K562 (cell line): ENCODE measurements around the gene FBXO44. TPM values are rescaled to one million over a fixed set of nuclear protein-coding genes. Genes with fewer than 3 reads are reported as not detected.
A peak's percentile ranks its signal among the peaks of the same experiment; 100 is the strongest.

Experiments used
- ATAC-seq: fragments of 200-7000 bp; cut with Tn5 transposase; 3 replicates; pipeline ENCODE4 v1.9.1; 2020; ENCODE audit warnings: moderate library complexity
- BruUV-seq: library from RNA; stranded (reverse); fragments of 400-500 nt; replicated peaks from 2 replicates; lab custom pipeline; 2021; lab: Mats Ljungman, UMichigan
- CTCF ChIA-PET: fragments of 300-600 bp; formaldehyde crosslinking; extraction: SDS; loops from one replicate; lab custom pipeline; 2021; ENCODE audit warnings: low intra/inter-chr PET ratio; lab: Yijun Ruan, JAX
- POLR2A ChIA-PET: fragments of 300-600, 350-650 bp; sonication (Branson Sonifier 250); formaldehyde crosslinking; extraction: SDS; loops from one replicate; lab custom pipeline; 2021; ENCODE audit warnings: antibody characterized with exemption, inconsistent platforms; lab: Yijun Ruan, JAX
- DNase-seq, 4 experiments: peaks; one replicate each; pipeline versions ENCODE4 v3.0.0 to v3.0.0-alpha.2; 2011 to 2018; ENCODE audit warnings: low spot score in 3 of 4, mixed read lengths in 3 of 4; ENCODE audit errors: extremely low read depth in 1 of 4
- FAIRE-seq: peaks from 2 replicates; lab custom pipeline; 2011; peaks lifted over from hg19 to GRCh38; lab: Jason Lieb, UNC
- H2AFZ ChIP-seq: 2 replicates; pipeline ENCODE4 v1.6.0; 2011; ENCODE audit warnings: low read depth, low read length, control low read depth, inconsistent platforms
- H3K27ac ChIP-seq: fragments of 200-600 bp; 3 replicates; pipeline ENCODE4 v1.8.0; 2011; ENCODE audit warnings: low read depth, mild to moderate bottlenecking, control low read depth, inconsistent platforms, low read length, moderate library complexity, mixed read lengths; ENCODE audit errors: extremely low read depth
- H3K27me3 ChIP-seq, 2 experiments: fragments of 300-600 bp in 1 of 2; 2 replicates in 1 of 2; 3 replicates in 1 of 2; pipeline versions ENCODE4 v1.6.0 to v1.8.0; 2011; ENCODE audit warnings: inconsistent platforms in 2 of 2, low read length in 2 of 2, mild to moderate bottlenecking in 1 of 2, mixed read lengths in 1 of 2, moderate library complexity in 1 of 2; ENCODE audit not compliant: control insufficient read depth in 2 of 2, insufficient read depth in 2 of 2
- H3K36me3 ChIP-seq: fragments of 300-600 bp; 3 replicates; pipeline ENCODE4 v1.8.0; 2011; ENCODE audit warnings: mild to moderate bottlenecking, low read length, inconsistent platforms; ENCODE audit not compliant: control insufficient read depth, insufficient read depth
- H3K4me1 ChIP-seq, 2 experiments: fragments of 200-600 bp in 1 of 2; replicated peaks in 1 of 2; 2 replicates in 1 of 2; 3 replicates in 1 of 2; pipeline versions ENCODE4 v1.5.1 to v1.8.0; 2011; ENCODE audit warnings: inconsistent platforms in 2 of 2, low read length in 2 of 2, mild to moderate bottlenecking in 1 of 2, mixed read lengths in 1 of 2, moderate library complexity in 1 of 2; ENCODE audit not compliant: control insufficient read depth in 2 of 2, insufficient read depth in 2 of 2
- H3K4me2 ChIP-seq: 2 replicates; pipeline ENCODE4 v1.6.1; 2011; ENCODE audit warnings: low read length, control low read depth, inconsistent platforms, mixed read lengths; ENCODE audit not compliant: insufficient read depth
- H3K4me3 ChIP-seq: fragments of 200-600 bp; sonication (generic), shearing (Covaris generic); 2 replicates; pipeline ENCODE4 v1.5.1; 2016; ENCODE audit warnings: control low read depth, inconsistent platforms
- H3K79me2 ChIP-seq: fragments of 200-600 bp; 3 replicates; pipeline ENCODE4 v1.8.0; 2011; ENCODE audit warnings: low read length, inconsistent platforms; ENCODE audit not compliant: control insufficient read depth, insufficient read depth
- H3K9ac ChIP-seq, 2 experiments: 2 replicates each; pipeline versions ENCODE4 v1.6.0 to v1.6.1; 2011; ENCODE audit warnings: low read depth in 2 of 2, low read length in 2 of 2, control low read depth in 1 of 2, inconsistent platforms in 1 of 2, mild to moderate bottlenecking in 1 of 2, mixed read lengths in 1 of 2; ENCODE audit not compliant: insufficient read depth in 1 of 2
- H3K9me1 ChIP-seq: one replicate; pipeline ENCODE4 v1.6.0; 2011; ENCODE audit warnings: inconsistent platforms, mild to moderate bottlenecking, low read length, moderate library complexity; ENCODE audit not compliant: control insufficient read depth, insufficient read depth
- H3K9me3 ChIP-seq: replicated peaks from 2 replicates; pipeline ENCODE4 v1.5.1; 2011; ENCODE audit warnings: low read depth, low read length, inconsistent platforms; ENCODE audit not compliant: control insufficient read depth, insufficient read depth
- H4K20me1 ChIP-seq: replicated peaks from 2 replicates; pipeline ENCODE4 v1.6.1; 2011; ENCODE audit warnings: low read length, inconsistent platforms, mixed read lengths; ENCODE audit not compliant: control insufficient read depth, insufficient read depth
- CHCHD3 ChIP-seq: fragments of 250-450 bp; sonication (Bioruptor Pico); IDR thresholded peaks from 2 replicates; pipeline ENCODE4 v2.1.2; 2022; ENCODE audit warnings: mild to moderate bottlenecking
- CTCFL ChIP-seq: IDR thresholded peaks from 2 replicates; pipeline ENCODE4 v1.6.1; 2011; ENCODE audit warnings: borderline replicate concordance, low read depth, mild to moderate bottlenecking, moderate library complexity, low read length; ENCODE audit not compliant: insufficient read depth, poor library complexity, severe bottlenecking
- ESRRA ChIP-seq: fragments of 450-650 bp; IDR thresholded peaks from 2 replicates; pipeline ENCODE4 v1.6.1; 2014; ENCODE audit warnings: low read depth, mild to moderate bottlenecking, moderate library complexity, borderline replicate concordance
- FOXK1 ChIP-seq: sonication (generic); formaldehyde crosslinking; IDR thresholded peaks from 2 replicates; pipeline ENCODE4 v1.8.0; 2022; ENCODE audit warnings: missing genetic modification reagents, mild to moderate bottlenecking, borderline replicate concordance
- HDGF ChIP-seq: fragments of 450-650 bp; IDR thresholded peaks from 2 replicates; pipeline ENCODE4 v1.6.1; 2016
- NFIX ChIP-seq: fragments of 250-450 bp; sonication (Bioruptor Pico); IDR thresholded peaks from 2 replicates; pipeline ENCODE4 v1.4.0; 2020; ENCODE audit warnings: low read depth, mild to moderate bottlenecking, moderate library complexity
- POLR3G ChIP-seq: IDR thresholded peaks from 2 replicates; pipeline ENCODE4 v1.6.1; 2011; ENCODE audit not compliant: insufficient read length, insufficient replicate concordance; ENCODE audit errors: extremely low read depth
- PPARD ChIP-seq: fragments of 250-450 bp; sonication (Bioruptor Pico); IDR thresholded peaks from 2 replicates; pipeline ENCODE4 v1.8.0; 2022; ENCODE audit warnings: inconsistent platforms, mild to moderate bottlenecking, moderate library complexity
- RBFOX2 ChIP-seq: fragments of 200-400 bp; formaldehyde crosslinking; IDR thresholded peaks from 2 replicates; pipeline ENCODE4 v1.6.1; 2017; ENCODE audit warnings: low read depth, mild to moderate bottlenecking, low read length, moderate library complexity
- RBM25 ChIP-seq: fragments of 200-400 bp; formaldehyde crosslinking; IDR thresholded peaks from 2 replicates; pipeline ENCODE4 v1.6.1; 2018; ENCODE audit warnings: low read length, low read depth, moderate library complexity; ENCODE audit not compliant: severe bottlenecking
- SOX6 ChIP-seq: fragments of 450-650 bp; IDR thresholded peaks from 2 replicates; pipeline ENCODE4 v1.6.1; 2014; ENCODE audit warnings: mild to moderate bottlenecking
- TBP ChIP-seq: optimal IDR thresholded peaks from 2 replicates; pipeline ENCODE3; 2011; ENCODE audit warnings: low read depth, low read length, improper control_type of control experiment
- ZBTB34 ChIP-seq: fragments of 250-450 bp; sonication (Bioruptor Pico); IDR thresholded peaks from 2 replicates; pipeline ENCODE4 v1.8.0; 2021; ENCODE audit warnings: mild to moderate bottlenecking, moderate library complexity
- ZFP1 ChIP-seq: fragments of 450-650 bp; formaldehyde crosslinking; IDR thresholded peaks from 2 replicates; pipeline ENCODE4 v1.4.0; 2020; ENCODE audit warnings: mild to moderate bottlenecking, mixed read lengths
- ZNF740 ChIP-seq, 3 experiments: fragments of 200-800 bp in 1 of 3; sonication (Bioruptor generic) in 1 of 3; sonication (generic) in 1 of 3; formaldehyde crosslinking in 1 of 3; IDR thresholded peaks; 2 replicates each; pipeline versions ENCODE4 v1.6.1 to v1.8.0; 2016 to 2022; ENCODE audit warnings: mild to moderate bottlenecking in 2 of 3, missing compliant biosample characterization in 2 of 3, missing genetic modification characterization in 2 of 3, missing genetic modification reagents in 1 of 3
- WGBS: fragments of 100-300 bp; shearing (Covaris generic); methylation state at CpG from one replicate; pipeline ENCODE4 v1.1.6; 2016; ENCODE audit warnings: low coverage, mixed read lengths; ENCODE audit not compliant: insufficient coverage; ENCODE audit errors: missing lambda C conversion rate; 5-methylcytosine and 5-hydroxymethylcytosine counted together
- in situ Hi-C: fragments of 300-500 bp; cut with MboI; formaldehyde crosslinking; loops from 4 replicates; pipeline ENCODE4 v1.15.0; 2018; ENCODE audit warnings: inconsistent platforms, mixed read lengths
- intact Hi-C: fragments of 100-400 bp; cut with micrococcal nuclease; formaldehyde crosslinking; loops from 2 replicates; pipeline ENCODE4 v1.14.2; 2022
- polyA plus RNA-seq, 8 experiments: library from polyadenylated mRNA; depleted of rRNA in 4 of 8; stranded (reverse) in 5 of 8; unstranded in 3 of 8; fragments of >200 nt; fragmentation: Nextera tagmentation in 2 of 8; fragmentation: Illumina TruSeq in 1 of 8; extraction: Ambion mirVana in 2 of 8; extraction: Trizol in 1 of 8; gene quantifications; 2 replicates each; pipeline versions ENCODE4 v1.2.1 to v1.2.3, GENCODE V29; 2011 to 2014; ENCODE audit warnings: inconsistent platforms in 1 of 8, missing spikeins in 1 of 8
- total RNA-seq, 7 experiments: library from RNA; depleted of rRNA in 6 of 7; stranded (reverse); fragments of >200 nt in 6 of 7; fragmentation: Illumina TruSeq in 2 of 7; extraction: Trizol in 2 of 7; gene quantifications; 2 replicates each; pipeline versions ENCODE4 v1.2.1 to v1.2.3, GENCODE V29; 2011 to 2021; ENCODE audit warnings: low replicate concordance in 1 of 7

Gene FBXO44
- total and polyA plus RNA-seq, 9 of the 15 experiments (the other 6 are each of a cell fraction or from before 2014, with no cell fraction given) = 0.69 to 20.9 (median 6.7) TPM

DNA sequence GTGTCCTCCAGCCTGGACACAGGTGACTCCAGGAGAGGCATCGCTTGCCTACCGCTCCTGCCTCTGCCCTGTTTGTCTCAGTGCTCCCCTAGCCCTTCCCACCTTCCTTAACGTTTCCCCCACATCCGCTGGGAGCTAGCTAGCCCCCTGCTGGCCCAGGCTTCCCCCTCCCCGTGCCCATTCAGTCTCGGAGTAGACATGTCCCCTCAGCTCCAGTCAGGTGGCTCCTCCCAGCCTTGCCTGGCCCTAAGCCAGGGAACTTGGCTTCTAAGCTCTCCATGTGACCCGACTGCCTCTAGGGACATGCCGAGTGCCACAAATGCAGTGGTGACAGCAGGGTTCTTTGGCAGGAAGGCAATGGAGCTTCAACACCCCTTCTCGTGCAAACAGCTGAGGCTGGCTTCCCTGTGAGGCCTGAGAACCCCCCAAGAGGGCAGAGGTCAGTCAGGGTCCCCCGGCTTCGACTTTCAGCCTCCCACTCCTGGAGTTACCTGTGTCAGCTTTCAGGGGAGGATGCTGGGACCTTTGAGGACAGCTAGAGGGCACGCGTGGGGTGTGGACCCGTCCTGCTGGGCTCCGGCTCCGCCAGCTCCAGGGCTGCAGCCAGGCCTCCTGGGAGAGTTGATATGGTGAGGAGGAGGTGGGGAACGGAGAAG is 53.1 kb downstream of the FBXO44 start:
- Histone ChIP-seq H3K36me3 (no peaks in the 10 kb centered on the region), H3K9ac (peak overlapping the region; percentile 51 to 80), H3K4me3 (no peak overlapping the region), H3K27ac (peak overlapping the region; percentile 71), H3K9me1 (no peaks in the 10 kb centered on the region), H3K27me3 (peaks cover 7 to 24% of the 10 kb centered on the region in 2 experiments; a peak in 3 of 5 replicates), H4K20me1 (no peaks in the 10 kb centered on the region), H2AFZ (peak overlapping the region; percentile 97), H3K4me2 (peak overlapping the region; percentile 67), H3K4me1 (peaks cover 12 to 48% of the 10 kb centered on the region in 2 experiments), H3K9me3 (no peaks in the 10 kb centered on the region), H3K79me2 (no peaks in the 10 kb centered on the region)
- in situ Hi-C loops = no loop called here
- ChIA-PET POLR2A (interaction anchor here (0.5 to 2.3 kb wide), 19 partner anchors 8 to 906 kb away, joined by 3 to 9 read pairs (median 4); partner anchors contain the start of gene MAD2L2), CTCF (interaction anchor here (0.9 to 1.3 kb wide), 2 partner anchors 11 to 45 kb away, joined by 3 to 4 read pairs; no protein-coding TSS in a partner anchor)
- DNase-seq = peak; percentile 73 to 88 (median 78)
- peak; percentile 78 for ATAC-seq
- no TSS peak for BruUV-seq
- no peak for FAIRE-seq
- intact Hi-C loops = loop anchor here (1.0 to 5.0 kb wide), 2 partner anchors 14 to 35 kb away; no protein-coding TSS in a partner anchor
- 16% methylated on average over 17 of the region's 17 CpGs for WGBS
- TF ChIP-seq PPARD (CRISPR knock-in tag) = no peak
- TF ChIP-seq ZNF740 (CRISPR knock-in tag; IDR thresholded peaks at IDR 0.05) = no peak
- TF ChIP-seq ZNF740 (tag; IDR thresholded peaks at IDR 0.05) = no peak
- 0 out of 2 replicates have a peak, but pooled peaks have one; percentile 19 for TF ChIP-seq NFIX (CRISPR knock-in tag)
- TF ChIP-seq FOXK1 (CRISPR knock-in tag) = no peak; the same call in 1 of the 2 replicates
- TF ChIP-seq HDGF = peak; percentile 91; the same call in 1 of the 2 replicates
- no peak for TF ChIP-seq POLR3G
- 0 out of 2 replicates have a peak, but pooled peaks have one; percentile 58 for TF ChIP-seq ESRRA
- TF ChIP-seq CHCHD3 (CRISPR knock-in tag) = no peak
- 0 out of 2 replicates have a peak, but pooled peaks have one; percentile 29 for TF ChIP-seq SOX6
- TF ChIP-seq ZBTB34 = no peak
- 0 out of 2 replicates have a peak, but pooled peaks have one; percentile 31 for TF ChIP-seq RBFOX2
- no peak for TF ChIP-seq CTCFL
- peak; percentile 14 for TF ChIP-seq TBP
- TF ChIP-seq RBM25 = no peak
- TF ChIP-seq ZFP1 = no peak
